Fibroblast of lung (primary cell): ENCODE results near the gene CDC25A. TPM values are rescaled to one million over a fixed set of nuclear protein-coding genes. Genes with fewer than 3 reads are reported as not detected.

ENCODE experiments used
- DNase-seq, 2 donors: peaks; one replicate each; pipeline versions ENCODE4 v3.0.0 to v3.0.0-alpha.2; 2010; ENCODE audit warnings: low read depth in 2 of 2
- H2AFZ ChIP-seq: 2 replicates; pipeline ENCODE4 v1.5.1; 2012; ENCODE audit warnings: low read length, control low read depth, inconsistent platforms
- H3K27ac ChIP-seq: 2 replicates; pipeline ENCODE4 v1.5.1; 2011; ENCODE audit warnings: low read length, control low read depth; ENCODE audit not compliant: insufficient read depth
- H3K27me3 ChIP-seq: 2 replicates; pipeline ENCODE4 v1.5.1; 2011; ENCODE audit warnings: mild to moderate bottlenecking, low read length; ENCODE audit not compliant: control insufficient read depth, insufficient read depth
- H3K36me3 ChIP-seq: 2 replicates; pipeline ENCODE4 v1.5.1; 2011; ENCODE audit warnings: low read length; ENCODE audit not compliant: control insufficient read depth, insufficient read depth
- H3K4me1 ChIP-seq: 2 replicates; pipeline ENCODE4 v1.5.1; 2011; ENCODE audit warnings: low read length; ENCODE audit not compliant: control insufficient read depth, insufficient read depth; ENCODE audit errors: extremely low read depth
- H3K4me2 ChIP-seq: 2 replicates; pipeline ENCODE4 v1.5.1; 2011; ENCODE audit warnings: low read length, control low read depth; ENCODE audit not compliant: insufficient read depth; ENCODE audit errors: extremely low read depth
- H3K4me3 ChIP-seq, 4 experiments: fragments of 200-600 bp in 1 of 4; sonication (generic) in 1 of 4; replicated peaks in 1 of 4; 2 replicates each; pipeline ENCODE4 v1.5.1; 2011 to 2016; ENCODE audit warnings: low read length in 4 of 4, low read depth in 3 of 4, mild to moderate bottlenecking in 3 of 4, control low read depth in 2 of 4, inconsistent platforms in 1 of 4, mixed read lengths in 1 of 4; ENCODE audit not compliant: insufficient read depth in 1 of 4; ENCODE audit errors: control extremely low read depth in 1 of 4
- H3K79me2 ChIP-seq: 2 replicates; pipeline ENCODE4 v1.5.1; 2012; ENCODE audit warnings: mild to moderate bottlenecking, low read length, inconsistent platforms; ENCODE audit not compliant: control insufficient read depth, insufficient read depth
- H3K9ac ChIP-seq: 2 replicates; pipeline ENCODE4 v1.5.1; 2011; ENCODE audit warnings: mild to moderate bottlenecking, low read length, control low read depth; ENCODE audit not compliant: insufficient read depth
- H3K9me3 ChIP-seq: 2 replicates; pipeline ENCODE4 v1.5.1; 2012; ENCODE audit warnings: low read depth, low read length; ENCODE audit not compliant: control insufficient read depth, insufficient read depth
- H4K20me1 ChIP-seq: 2 replicates; pipeline ENCODE4 v1.5.1; 2011; ENCODE audit warnings: low read length; ENCODE audit not compliant: control insufficient read depth, insufficient read depth; ENCODE audit errors: extremely low read depth
- EZH2 ChIP-seq: IDR thresholded peaks from 2 replicates; pipeline ENCODE4 v1.5.1; 2012; ENCODE audit warnings: low read length, control low read depth, mild to moderate bottlenecking; ENCODE audit errors: missing control alignments
- polyA plus RNA-seq, 2 donors: library from polyadenylated mRNA; depleted of rRNA in 1 of 2; stranded (reverse) in 1 of 2; unstranded in 1 of 2; fragments of >200 nt; gene quantifications; 2 replicates each; pipeline ENCODE4 v1.2.1, GENCODE V29; 2011 to 2012; ENCODE audit warnings: missing spikeins in 1 of 2
- total RNA-seq: library from RNA; depleted of rRNA; stranded (reverse); fragments of >200 nt; gene quantifications from 2 replicates; pipeline ENCODE4 v1.2.1, GENCODE V29; 2014
- TF ChIP-seq, protein P1 (sequence below), 2 donors: IDR thresholded peaks in 1 of 2; conservative IDR thresholded peaks in 1 of 2; 1 replicate in 1 of 2; 2 replicates in 1 of 2; pipeline ENCODE4 v1.5.1; 2011 to 2012; ENCODE audit warnings: low read length in 2 of 2, control low read depth in 1 of 2, inconsistent platforms in 1 of 2, low read depth in 1 of 2, mild to moderate bottlenecking in 1 of 2

CDC25A gene
- total and polyA plus RNA-seq, 2 donors (not counting 1 experiment from before 2014, with no cell fraction given): 1.3 to 3.1 TPM

GRCh38 chr3:48180531-48181253 is 7.5 kb downstream of the CDC25A start:
- peaks cover 3% of the 10 kb centered on the region for H3K36me3 ChIP-seq
- H2AFZ ChIP-seq: no peak overlapping the region
- H3K27me3 ChIP-seq: no peaks in the 10 kb centered on the region
- no peaks in the 10 kb centered on the region for H3K4me1 ChIP-seq
- peaks cover 6% of the 10 kb centered on the region for H3K79me2 ChIP-seq
- H3K9me3 ChIP-seq: no peaks in the 10 kb centered on the region
- no peaks in the 10 kb centered on the region for H4K20me1 ChIP-seq
- H3K9ac ChIP-seq: no peak overlapping the region
- DNase-seq: no peak
- TF ChIP-seq, protein P1, sequence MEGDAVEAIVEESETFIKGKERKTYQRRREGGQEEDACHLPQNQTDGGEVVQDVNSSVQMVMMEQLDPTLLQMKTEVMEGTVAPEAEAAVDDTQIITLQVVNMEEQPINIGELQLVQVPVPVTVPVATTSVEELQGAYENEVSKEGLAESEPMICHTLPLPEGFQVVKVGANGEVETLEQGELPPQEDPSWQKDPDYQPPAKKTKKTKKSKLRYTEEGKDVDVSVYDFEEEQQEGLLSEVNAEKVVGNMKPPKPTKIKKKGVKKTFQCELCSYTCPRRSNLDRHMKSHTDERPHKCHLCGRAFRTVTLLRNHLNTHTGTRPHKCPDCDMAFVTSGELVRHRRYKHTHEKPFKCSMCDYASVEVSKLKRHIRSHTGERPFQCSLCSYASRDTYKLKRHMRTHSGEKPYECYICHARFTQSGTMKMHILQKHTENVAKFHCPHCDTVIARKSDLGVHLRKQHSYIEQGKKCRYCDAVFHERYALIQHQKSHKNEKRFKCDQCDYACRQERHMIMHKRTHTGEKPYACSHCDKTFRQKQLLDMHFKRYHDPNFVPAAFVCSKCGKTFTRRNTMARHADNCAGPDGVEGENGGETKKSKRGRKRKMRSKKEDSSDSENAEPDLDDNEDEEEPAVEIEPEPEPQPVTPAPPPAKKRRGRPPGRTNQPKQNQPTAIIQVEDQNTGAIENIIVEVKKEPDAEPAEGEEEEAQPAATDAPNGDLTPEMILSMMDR (conservative IDR thresholded peaks at IDR 0.05 in 1 of 2, IDR thresholded peaks at IDR 0.05 in 1 of 2; ENCODE audit: low read depth in 1 of 2, low read length in 2 of 2): no peak
- no peak for TF ChIP-seq EZH2
- H3K4me2 ChIP-seq: no peak overlapping the region
- H3K4me3 ChIP-seq: no peak overlapping the region
- H3K27ac ChIP-seq: no peak overlapping the region

GRCh38 chr3:48180021-48180420 is 8.2 kb downstream of the CDC25A start:
- no peaks in the 10 kb centered on the region for H4K20me1 ChIP-seq
- no peaks in the 10 kb centered on the region for H3K9me3 ChIP-seq
- no peaks in the 10 kb centered on the region for H3K27me3 ChIP-seq
- no peak for DNase-seq
- peaks cover 2% of the 10 kb centered on the region for H3K79me2 ChIP-seq
- H3K36me3 ChIP-seq: peaks cover 5% of the 10 kb centered on the region
- no peak for TF ChIP-seq EZH2
- TF ChIP-seq, protein P1 (conservative IDR thresholded peaks at IDR 0.05 in 1 of 2, IDR thresholded peaks at IDR 0.05 in 1 of 2; ENCODE audit: low read depth in 1 of 2, low read length in 2 of 2): no peak
- H2AFZ ChIP-seq: no peak overlapping the region
- H3K4me2 ChIP-seq: no peak overlapping the region
- no peaks in the 10 kb centered on the region for H3K4me1 ChIP-seq
- no peak overlapping the region for H3K9ac ChIP-seq
- H3K27ac ChIP-seq: no peak overlapping the region
- H3K4me3 ChIP-seq: no peak overlapping the region

GRCh38 chr3:48178072-48178471 is 10.1 kb downstream of the CDC25A start:
- no peaks in the 10 kb centered on the region for H3K27me3 ChIP-seq
- no peak for DNase-seq
- peaks cover 2% of the 10 kb centered on the region for H3K79me2 ChIP-seq
- no peak overlapping the region for H2AFZ ChIP-seq
- no peak overlapping the region for H3K4me2 ChIP-seq
- no peak overlapping the region for H3K9ac ChIP-seq
- no peak overlapping the region for H3K4me3 ChIP-seq
- no peaks in the 10 kb centered on the region for H3K9me3 ChIP-seq
- H3K4me1 ChIP-seq: no peaks in the 10 kb centered on the region
- no peak for TF ChIP-seq EZH2
- TF ChIP-seq, protein P1 (conservative IDR thresholded peaks at IDR 0.05 in 1 of 2, IDR thresholded peaks at IDR 0.05 in 1 of 2; ENCODE audit: low read depth in 1 of 2, low read length in 2 of 2): no peak
- H3K36me3 ChIP-seq: peaks cover 5% of the 10 kb centered on the region
- H4K20me1 ChIP-seq: no peaks in the 10 kb centered on the region
- no peak overlapping the region for H3K27ac ChIP-seq
